Left colon (tissue), 2 donors: Measurements from ENCODE around the gene C4orf50. TPM values are rescaled to one million over a fixed set of nuclear protein-coding genes. Genes with fewer than 3 reads are reported as not detected.
"Not testable (repeated sequence)": the region's sequence is repeated elsewhere in the genome, so short reads cannot be mapped to it uniquely, and the experiment has no call there.

Experiments used
- ATAC-seq: fragments of 200-7000 bp; cut with Tn5 transposase; one replicate; pipeline ENCODE4 v1.9.1; 2020; ENCODE audit warnings: mild to moderate bottlenecking, moderate library complexity
- DNase-seq, 2 donors: peaks; one replicate each; pipeline ENCODE4 v3.0.0-alpha.2; 2020
- intact Hi-C, 2 donors: fragments of 100-400 bp; cut with DNase I in 1 of 2; cut with micrococcal nuclease in 1 of 2; formaldehyde crosslinking; loops; one replicate each; pipeline versions ENCODE4 v1.11.2 to v1.14.0; 2022; cut with DNase I, micrococcal nuclease
- total RNA-seq, 2 donors: library from RNA; stranded (reverse); fragmentation: NEBNext Ultra II Directional; extraction: Animal tissue kit (Norgen Biotek cat#: 25700); gene quantifications; one replicate each; pipeline ENCODE4 v1.2.1, GENCODE V29; 2021
- donor health status: DM: no; HTN: no; CAD: no.
- donor health status: DM: yes; HTN: yes; CAD: no.

C4orf50 gene
- total RNA-seq, 2 donors from 2014 or later: 0.09 TPM; not detected in 1

DNA sequence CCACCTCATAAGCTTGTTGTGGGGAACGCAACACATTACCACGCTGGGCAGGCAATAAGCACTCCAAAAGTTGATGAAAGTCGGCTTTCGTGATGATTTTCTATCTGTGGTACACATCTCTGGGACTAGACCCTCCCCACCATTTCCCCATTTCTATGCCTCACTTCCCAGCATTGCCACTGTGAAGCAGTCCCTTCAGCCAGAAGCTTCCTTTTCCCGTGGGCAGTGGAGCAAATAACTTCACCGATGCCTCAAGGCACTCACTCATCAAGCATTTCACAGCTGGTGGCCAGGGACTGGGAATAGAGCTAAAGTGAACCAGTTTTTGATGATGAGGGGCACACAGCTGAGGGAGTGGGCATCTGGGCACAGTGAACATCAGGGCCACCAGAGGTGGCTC is 18.9 kb downstream of the C4orf50 start:
- DNase-seq: no peak
- ATAC-seq: no peak
- intact Hi-C loops: no loop called here

DNA sequence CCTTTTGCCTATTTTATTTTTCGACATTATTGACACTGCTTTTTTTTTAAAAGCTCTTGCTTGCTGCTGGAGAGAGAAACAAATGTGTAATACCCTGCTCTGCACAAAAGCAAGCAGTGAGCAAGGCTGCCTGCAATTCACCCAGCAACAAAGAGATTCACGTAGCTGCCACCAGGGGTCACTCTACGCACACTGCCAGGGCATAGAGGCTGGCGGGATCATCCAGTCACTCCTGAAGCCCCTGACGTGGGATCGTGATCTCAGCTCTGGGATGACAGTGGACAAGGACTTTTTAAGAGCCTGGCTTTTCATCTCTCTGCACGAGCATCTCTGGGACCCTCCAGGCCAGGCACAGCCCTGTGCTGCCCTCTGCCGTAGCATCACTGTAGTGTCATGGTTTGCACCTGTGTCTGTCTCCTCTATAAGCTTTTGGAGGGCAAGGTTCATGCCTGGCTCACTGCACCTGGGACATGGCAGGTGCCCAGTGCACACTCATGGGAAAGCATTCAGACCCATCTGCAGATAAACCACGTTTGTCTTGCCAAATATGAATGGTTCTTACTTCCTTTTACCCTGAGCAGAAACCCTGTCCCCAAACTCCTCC is 19.8 kb downstream of the C4orf50 start:
- intact Hi-C loops: no loop called here
- ATAC-seq (peak; percentile 66), DNase-seq (peak in 1 of 2 donors; percentile 38)

DNA sequence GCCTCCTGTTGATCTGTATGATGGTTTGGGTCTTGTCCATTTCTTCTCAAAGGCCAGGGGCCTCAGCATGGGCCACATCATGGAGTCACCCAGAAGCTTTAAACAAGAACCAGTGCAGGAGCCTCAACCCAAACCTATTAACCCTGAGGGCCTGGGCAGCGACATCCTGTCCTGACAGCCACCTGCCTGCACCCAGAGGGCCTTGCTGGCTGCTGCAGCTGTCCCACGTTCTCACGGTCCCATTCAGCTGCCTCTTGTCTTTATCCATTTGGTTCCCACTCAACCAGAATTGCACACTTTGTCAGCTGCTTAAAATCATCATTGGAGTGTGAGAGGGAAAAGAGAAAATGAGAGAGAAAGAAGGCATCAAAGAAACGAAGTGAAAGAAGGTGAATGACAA is 21.6 kb downstream of the C4orf50 start:
- intact Hi-C loops: no loop called here
- ATAC-seq (no peak), DNase-seq (no peak)

DNA sequence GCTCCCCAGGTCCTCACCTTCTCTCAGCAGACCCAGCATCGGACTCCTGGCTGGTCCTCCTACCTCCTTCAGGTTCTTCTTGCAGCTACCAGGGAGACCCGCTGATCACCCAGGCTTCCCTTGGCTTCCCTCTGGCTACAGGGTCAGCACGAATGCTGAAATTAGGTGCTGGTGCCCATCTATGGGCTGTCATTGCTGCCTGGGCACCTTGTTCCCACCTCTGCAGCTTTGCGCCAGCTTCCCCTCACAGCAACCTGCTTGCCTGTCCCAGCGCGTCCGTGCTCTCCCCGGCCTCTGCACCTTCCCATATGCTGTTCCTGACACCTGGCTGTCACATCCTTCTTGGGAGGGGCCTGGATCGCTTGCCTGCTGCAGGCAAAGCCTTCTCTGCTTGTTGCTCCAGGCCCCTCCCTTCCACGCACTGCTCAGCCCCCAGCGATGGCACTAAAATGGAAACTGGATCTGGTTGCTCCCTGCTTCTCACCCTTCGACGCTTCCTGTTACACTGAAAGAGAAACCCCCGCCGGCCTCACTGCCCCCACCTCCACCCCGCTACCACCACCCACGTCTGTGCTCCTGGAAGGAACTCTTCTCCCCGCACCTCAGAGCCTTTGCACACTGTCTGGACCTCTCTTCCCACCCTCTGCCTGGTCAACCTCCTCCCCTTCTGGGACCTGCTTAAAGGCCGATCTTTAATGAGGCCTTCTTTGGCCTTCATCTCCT is 22.2 kb downstream of the C4orf50 start:
- ATAC-seq (no peak), DNase-seq (no peak)
- intact Hi-C loops: no loop called here

DNA sequence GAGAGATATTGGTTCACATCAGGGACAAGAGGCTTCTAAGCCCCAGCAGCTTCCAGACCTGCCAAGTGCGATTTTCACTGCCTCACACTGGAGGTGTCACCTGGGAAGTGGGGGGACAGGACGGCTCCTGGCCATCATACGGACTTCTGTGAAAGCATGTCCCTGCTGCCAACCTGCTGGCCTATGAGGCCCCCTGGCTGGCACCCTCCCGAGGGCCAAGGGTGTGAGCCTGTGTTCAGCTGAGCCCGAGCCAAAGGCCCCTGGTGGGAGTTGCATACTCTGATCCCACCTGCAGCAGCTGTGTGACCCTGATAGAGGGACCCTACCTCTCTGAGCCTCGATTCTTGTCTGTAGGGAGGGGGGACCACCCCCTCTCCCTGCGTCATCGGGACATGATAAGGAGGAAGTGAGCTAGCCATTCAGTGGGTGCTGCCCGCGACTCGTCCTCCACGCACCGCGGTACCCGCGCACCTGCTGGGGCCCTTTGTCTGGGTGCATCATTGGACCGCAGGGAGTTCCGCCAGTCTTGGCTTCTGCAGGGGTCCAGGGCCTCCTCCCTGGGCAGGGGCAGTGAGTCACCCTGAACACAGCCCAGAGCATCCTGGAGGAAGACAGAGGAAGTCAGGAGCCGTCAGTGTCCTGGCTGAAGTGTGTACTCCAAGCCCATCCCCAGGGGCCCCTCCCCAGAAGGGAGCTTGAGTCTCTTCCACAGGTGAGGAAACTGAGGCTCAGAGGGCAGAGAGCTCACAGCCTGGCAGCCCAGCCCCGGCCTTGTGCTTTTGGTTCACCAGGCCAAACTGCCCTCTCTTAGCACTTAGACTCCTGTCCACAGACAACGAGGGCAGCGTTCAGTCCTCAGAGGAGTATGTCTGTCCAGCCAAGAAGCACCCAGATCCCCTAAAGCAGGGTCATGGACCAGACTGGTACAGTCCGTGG is 24.1 kb downstream of the C4orf50 start:
- ATAC-seq (no peak), DNase-seq (no peak)
- intact Hi-C loops: no loop called here

DNA sequence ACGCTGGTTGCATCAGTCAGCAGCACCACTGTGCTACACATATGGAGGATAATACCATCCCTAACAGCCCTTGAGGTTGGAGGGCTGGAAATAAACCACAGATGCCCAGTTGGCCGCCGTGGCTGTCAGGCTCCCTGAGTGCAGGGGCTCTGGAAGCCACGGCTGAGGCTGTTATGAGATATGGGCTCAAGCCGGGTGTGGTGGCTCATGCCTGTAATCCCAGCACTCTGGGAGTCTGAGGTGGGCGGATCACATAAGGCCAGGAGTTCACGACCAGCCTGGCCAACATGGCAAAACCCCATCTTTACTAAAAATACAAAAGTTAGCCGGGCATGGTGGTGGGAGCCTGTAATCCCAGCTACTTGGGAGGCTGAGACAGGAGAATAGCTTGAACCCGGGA is 24.9 kb downstream of the C4orf50 start:
- DNase-seq, ATAC-seq, intact Hi-C loops: not testable (repeated sequence)

DNA sequence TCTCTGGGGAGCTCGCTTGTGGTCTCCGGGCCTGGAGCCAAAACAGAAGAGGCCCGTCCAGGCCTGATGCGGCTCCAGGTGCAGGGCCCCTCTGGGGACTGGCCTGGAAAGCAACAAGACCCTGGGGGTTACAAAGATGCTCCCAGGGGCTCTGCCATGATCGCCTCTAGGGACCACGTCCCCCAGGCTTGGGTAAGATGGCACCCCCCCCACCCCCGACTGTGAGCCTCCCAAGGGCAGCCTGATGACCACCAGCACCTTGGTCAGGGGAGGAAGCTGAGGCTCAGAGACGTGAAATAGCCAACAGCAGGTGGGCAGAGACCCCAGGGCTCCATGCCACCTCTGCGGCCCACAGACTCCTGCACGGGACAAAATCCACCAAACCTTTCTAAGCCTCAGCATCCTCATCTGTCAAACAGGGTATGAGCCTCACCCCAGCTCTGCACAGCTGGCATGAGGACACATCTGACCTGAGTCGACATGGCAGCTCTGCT is 25.4 kb downstream of the C4orf50 start:
- ATAC-seq (no peak), DNase-seq (no peak)
- intact Hi-C loops: no loop called here

DNA sequence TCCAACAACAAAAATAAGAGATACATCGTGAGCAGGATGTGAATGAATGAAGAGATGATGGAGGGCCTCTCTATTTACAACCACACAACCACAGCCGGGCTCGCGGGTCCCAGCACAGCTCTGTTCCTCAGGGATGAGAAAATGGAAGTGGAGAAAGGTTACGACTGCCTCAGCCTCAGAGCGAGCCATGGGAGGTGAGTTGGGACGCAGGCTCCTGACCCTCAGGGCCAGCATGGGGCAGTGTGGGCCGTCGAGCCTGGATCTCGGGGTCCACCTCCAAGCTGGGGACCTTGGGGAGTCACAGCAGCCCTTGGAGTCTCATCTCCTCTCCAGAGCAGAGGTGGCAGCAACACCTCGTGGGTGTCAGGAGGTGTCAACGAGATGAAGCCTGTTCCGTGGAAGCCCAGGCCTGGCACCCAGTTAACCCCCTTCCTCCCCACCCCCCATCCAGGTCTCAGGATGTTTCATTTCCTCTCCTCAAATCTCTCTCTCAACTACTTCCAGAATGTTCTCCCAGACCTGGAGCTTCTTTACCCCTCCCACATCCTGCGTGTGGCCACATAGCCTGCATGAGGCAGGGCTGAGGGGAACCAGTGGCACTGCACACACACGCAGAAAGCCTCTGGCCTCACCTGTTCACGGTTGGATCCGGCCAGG is 25.9 kb downstream of the C4orf50 start:
- no peak for ATAC-seq

DNA sequence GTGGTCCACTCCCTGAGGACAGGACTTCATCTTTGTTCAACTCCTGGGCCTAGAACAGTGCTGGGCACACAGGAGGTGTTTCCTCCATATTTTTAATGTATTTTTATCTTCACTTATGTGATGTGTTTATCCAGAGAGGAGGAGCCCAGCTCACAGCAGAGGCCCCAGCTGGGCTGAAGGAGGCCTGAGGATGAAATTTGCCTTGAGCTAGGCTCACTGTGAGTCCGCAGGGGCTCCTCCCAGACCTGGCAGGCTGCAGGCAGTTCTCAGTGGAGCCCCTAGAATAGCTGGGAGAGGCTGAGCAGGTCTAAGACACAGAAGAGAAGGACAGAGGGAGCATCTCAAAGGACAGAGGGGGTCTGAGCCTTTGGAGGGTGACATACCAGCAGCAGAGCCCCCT is 26.8 kb downstream of the C4orf50 start:
- ATAC-seq: no peak
- intact Hi-C loops: no loop called here
- no peak for DNase-seq

More for the DNA sequence above, 25.9 kb downstream of the C4orf50 start:
- intact Hi-C loops: no loop called here
- no peak for DNase-seq

DNA sequence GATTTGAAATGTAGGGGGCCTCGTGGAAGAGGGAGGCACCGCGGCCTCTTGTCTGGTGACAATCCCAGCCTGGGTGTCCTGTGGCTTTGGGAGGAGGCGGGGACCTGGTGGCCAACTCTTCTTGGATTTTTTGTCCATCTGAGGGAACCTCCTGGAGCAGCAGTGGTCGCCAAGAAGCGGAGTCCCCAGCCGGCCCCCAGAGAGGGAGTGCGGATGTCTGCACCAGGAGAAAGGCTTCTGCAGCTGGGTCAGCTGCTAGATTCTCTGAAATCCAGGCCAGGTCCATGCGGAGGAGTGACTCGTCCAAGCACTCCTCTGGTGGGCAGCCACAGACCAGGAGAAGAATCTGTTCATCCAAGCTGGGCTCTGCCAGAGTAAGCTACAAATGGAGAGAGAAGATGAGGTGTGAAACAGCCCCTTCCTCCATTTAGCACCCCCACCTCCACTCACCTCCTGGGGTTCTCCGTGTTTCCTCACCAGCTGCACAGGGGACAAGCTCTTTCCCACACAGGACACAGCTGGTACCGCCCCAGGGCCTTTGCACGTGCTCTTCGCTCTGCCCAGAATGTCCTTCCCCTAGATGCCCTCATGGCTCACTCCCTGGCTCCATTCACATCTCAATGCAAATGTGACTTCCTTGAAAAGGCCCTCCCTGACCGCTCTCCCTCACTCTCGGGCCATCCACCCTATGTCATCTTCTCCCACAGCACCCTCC is 27.6 kb downstream of the C4orf50 start:
- ATAC-seq (no peak), DNase-seq (no peak)
- intact Hi-C loops: no loop called here

DNA sequence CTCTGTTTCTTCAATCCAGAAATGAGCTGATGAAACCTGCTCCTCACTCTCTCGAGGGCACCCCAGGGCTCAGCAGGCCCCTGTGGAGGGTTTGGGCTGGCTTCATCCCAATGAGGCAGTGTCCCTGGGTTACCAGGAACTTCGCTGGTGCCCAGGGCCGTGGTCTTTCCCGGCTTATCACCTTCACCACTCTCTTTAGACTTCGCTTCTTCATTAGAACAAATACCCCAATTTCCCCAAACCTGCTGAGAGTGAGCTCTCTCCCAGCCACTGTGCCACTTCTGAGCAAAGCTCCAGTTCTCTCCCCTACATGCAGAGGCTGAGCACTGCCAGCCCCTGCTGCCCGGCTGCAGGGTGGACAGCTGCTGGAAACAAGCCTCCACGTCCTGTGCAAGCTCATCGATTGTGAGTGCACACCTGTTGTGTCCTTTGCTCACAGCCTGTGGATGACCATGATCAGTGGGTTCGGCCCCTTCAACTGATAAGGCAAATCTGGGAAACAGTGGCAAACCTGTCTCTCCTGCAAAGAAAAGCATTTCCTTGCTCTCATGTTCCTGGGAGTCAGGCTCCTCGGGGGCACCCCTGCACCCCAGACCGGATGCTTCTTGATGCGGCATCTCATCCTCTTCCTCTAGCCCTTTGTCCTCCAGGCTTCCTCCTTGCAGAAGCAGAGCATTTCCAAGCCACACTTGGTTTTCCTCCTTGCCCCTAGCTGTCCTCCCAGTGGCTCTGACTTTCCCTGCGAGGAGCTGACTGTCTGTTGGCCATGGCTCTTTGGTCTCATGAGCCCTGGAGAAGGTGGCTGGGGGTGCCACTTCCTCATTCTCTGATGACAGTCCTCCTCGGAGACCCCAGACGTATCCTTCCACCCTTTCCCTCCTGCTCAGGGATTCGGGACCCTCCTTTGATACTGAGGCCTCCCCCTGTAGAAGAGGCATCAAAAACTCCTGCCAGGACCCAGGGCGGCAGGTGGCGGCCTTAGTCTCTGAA is 28.7 kb downstream of the C4orf50 start:
- ATAC-seq (no peak), DNase-seq (no peak)
- intact Hi-C loops: no loop called here

DNA sequence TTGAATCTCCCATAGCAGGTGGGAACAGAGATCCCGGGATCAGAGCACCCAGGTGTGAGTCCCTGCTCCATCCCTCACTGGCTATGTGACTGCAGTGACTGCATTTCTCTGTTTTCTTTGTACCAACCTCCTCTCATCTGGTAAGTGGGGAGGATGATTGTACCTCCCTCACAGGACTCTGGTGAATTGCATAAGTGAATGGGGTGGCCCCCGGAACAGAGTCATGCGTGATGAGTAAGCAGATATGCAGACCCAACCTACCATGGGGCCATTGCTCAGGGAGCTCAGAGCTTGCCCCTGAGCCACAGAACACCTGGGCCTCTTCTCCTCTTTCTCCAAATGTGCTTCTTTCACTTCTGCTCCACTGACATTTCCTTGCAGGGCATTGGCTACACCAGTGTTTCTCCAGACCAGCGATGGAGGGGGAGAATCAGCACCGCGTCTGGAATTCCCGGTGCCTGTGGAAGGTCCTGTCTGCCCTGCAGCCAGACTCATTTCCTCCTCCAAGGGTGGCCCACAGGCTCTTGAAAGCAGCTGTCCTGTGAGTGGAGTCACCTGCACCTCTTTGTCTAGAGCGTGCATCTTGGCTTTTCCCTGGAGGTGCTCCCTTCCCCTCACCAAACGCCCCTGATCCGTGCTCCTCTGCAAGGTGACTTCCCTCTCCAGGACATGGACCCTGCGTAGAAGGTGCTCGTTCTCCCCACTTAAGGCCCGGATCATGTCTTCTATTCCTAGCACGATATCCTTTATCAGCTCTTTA is 30.0 kb downstream of the C4orf50 start:
- intact Hi-C loops: no loop called here
- ATAC-seq (no peak), DNase-seq (no peak)

DNA sequence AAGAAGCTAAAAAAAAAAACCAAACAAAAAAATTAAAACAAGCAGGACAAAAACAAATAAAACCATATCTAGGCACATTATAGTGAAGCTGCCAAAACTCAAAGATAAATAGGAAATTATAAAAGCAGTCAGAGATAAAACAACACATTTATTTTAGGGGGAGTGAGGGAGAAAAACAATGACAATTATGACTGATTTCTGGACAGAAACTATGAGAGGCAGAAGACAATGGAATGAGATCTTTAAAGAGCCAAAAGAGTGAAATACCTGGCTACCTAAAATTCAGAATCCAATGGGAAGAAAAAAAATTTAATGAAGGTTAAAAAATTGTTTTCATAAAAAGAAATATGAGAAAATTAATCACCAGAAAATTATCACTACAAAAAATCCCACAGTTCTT is 33.4 kb downstream of the C4orf50 start:
- DNase-seq (no peak), ATAC-seq (no peak)
- intact Hi-C loops: no loop called here

DNA sequence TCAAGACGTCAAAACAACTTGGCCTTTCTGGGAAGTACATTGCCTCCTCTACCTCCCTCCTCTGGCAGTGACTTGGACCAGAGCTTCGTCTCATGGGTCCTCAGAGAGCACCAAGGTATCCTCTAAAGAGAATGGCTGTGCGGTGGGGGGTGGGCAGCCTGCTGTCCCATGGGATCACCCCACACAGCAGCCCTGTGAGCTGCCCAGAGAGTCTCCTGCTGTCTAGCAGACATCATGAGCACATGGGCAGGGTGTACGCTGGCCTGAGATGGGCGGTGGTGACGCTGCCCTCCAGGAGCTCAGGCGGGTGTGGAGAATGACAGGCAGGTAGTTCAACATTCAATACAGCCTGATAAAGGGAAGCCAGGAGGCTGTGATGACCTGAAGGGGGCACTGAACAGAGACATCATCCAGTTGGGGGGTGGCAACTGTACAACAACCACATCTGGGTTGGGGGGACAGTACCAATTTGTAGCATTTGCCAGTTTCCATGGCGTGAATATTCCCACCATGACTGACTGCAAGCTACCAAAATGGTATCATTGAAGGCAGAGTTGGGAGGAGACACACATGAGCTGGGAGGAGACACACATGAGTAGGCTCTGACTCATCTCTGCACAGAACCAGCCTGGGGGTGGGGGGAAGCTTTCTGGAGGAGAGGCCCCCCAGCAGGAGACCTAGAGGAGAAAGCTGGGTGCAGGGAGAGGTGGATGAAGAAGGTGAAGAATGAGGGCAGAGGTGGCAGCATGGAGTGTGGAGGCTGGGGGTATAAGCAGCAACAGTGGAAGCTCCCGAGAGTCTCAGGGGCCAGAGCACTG is 35.9 kb downstream of the C4orf50 start:
- DNase-seq: no peak
- intact Hi-C loops: no loop called here

DNA sequence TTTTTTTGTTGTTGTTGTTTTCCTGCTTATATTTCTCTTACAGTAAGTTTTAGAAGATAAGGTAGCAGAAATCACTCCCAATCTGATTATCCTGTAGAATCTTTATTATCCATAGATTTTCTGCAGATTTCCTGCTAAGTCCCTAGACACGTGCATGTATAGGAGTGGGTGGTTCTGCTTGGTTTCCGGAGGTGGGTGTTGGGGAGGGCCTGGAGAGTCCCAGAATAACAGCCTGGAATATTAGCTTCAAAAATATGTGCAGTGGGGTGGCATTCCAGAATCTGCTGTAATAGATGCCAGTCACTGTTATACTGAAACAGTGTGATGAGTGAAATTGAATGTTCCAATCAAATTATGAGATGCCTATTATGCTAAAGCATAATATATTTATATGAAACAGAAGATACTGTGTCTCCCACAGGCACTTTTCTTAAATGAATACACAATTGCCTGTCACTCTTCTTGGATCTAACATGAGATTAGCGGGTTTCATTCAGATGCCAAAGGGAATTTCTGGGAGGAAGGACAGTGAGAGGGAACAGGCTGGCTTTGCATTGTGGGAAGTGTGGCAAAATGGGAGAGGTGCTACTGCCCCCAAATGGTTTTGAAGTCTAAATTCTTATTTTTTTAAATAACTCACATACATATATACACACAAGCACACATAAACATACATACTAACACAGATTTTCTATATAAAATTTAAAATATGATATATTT is 37.6 kb downstream of the C4orf50 start:
- intact Hi-C loops: no loop called here
- DNase-seq: no peak
- no peak for ATAC-seq

More for the DNA sequence above, 35.9 kb downstream of the C4orf50 start:
- no peak for ATAC-seq
